Measurements from ENCODE around the gene PLA2G1B.

The PLA2G1B gene

GRCh38 chr12:120327593-120327992 lies at the start of gene PLA2G1B:
TSS of gene PLA2G1B (minus strand) at chr12:120327779. CDS start at chr12:120327753, 26 bp downstream.
- TF ChIP-seq GATA2 (IDR thresholded peaks at IDR 0.05; ENCODE audit: low read depth, low read length) (no peak), GATA3 (IDR thresholded peaks at IDR 0.05; ENCODE audit: low read depth, low read length) (no peak)

GRCh38 chr12:120376934-120377572 lies 49.5 kb upstream of the PLA2G1B start:
- TF ChIP-seq GATA2 (IDR thresholded peaks at IDR 0.05; ENCODE audit: low read depth, low read length), result no peak

- TF ChIP-seq GATA2 (IDR thresholded peaks at IDR 0.05; ENCODE audit: low read depth, low read length) (no peak), GATA3 (IDR thresholded peaks at IDR 0.05; ENCODE audit: low read depth, low read length) (no peak)
Observed at GRCh38 chr12:120376416-120376815, 48.8 kb upstream of the PLA2G1B start.

GRCh38 chr12:120376009-120376408 lies 48.4 kb upstream of the PLA2G1B start:
- TF ChIP-seq GATA3 (IDR thresholded peaks at IDR 0.05; ENCODE audit: low read depth, low read length) (no peak), GATA2 (IDR thresholded peaks at IDR 0.05; ENCODE audit: low read depth, low read length) (no peak)

GRCh38 chr12:120373683-120374082 lies 46.1 kb upstream of the PLA2G1B start:
- TF ChIP-seq GATA3 (IDR thresholded peaks at IDR 0.05; ENCODE audit: low read depth, low read length) (no peak), GATA2 (IDR thresholded peaks at IDR 0.05; ENCODE audit: low read depth, low read length) (no peak)

- TF ChIP-seq GATA3 (IDR thresholded peaks at IDR 0.05; ENCODE audit: low read depth, low read length) (no peak), GATA2 (IDR thresholded peaks at IDR 0.05; ENCODE audit: low read depth, low read length) (no peak)
Observed at GRCh38 chr12:120370343-120371243, 43.0 kb upstream of the PLA2G1B start.

- TF ChIP-seq GATA2 (IDR thresholded peaks at IDR 0.05; ENCODE audit: low read depth, low read length) (no peak), GATA3 (IDR thresholded peaks at IDR 0.05; ENCODE audit: low read depth, low read length) (no peak)
Observed at GRCh38 chr12:120369603-120370342, 42.2 kb upstream of the PLA2G1B start.

GRCh38 chr12:120368789-120369602 lies 41.4 kb upstream of the PLA2G1B start, which contains the start of gene MSI1:
TSS of gene MSI1 (minus strand) at chr12:120369164. CDS start at chr12:120369091, 73 bp downstream.
- TF ChIP-seq GATA2 (IDR thresholded peaks at IDR 0.05; ENCODE audit: low read depth, low read length) (no peak), GATA3 (IDR thresholded peaks at IDR 0.05; ENCODE audit: low read depth, low read length) (no peak)

- TF ChIP-seq GATA2 (IDR thresholded peaks at IDR 0.05; ENCODE audit: low read depth, low read length) (no peak), GATA3 (IDR thresholded peaks at IDR 0.05; ENCODE audit: low read depth, low read length) (no peak)
Observed at GRCh38 chr12:120367924-120368788, 40.6 kb upstream of the PLA2G1B start.

GRCh38 chr12:120367233-120367923 lies 39.8 kb upstream of the PLA2G1B start:
- TF ChIP-seq GATA2 (IDR thresholded peaks at IDR 0.05; ENCODE audit: low read depth, low read length) (no peak), GATA3 (IDR thresholded peaks at IDR 0.05; ENCODE audit: low read depth, low read length) (no peak)

- TF ChIP-seq GATA2 (IDR thresholded peaks at IDR 0.05; ENCODE audit: low read depth, low read length) (no peak), GATA3 (IDR thresholded peaks at IDR 0.05; ENCODE audit: low read depth, low read length) (no peak)
Observed at GRCh38 chr12:120366845-120367232, 39.3 kb upstream of the PLA2G1B start.

GRCh38 chr12:120366341-120366705 lies 38.7 kb upstream of the PLA2G1B start:
- TF ChIP-seq GATA2 (IDR thresholded peaks at IDR 0.05; ENCODE audit: low read depth, low read length) (no peak), GATA3 (IDR thresholded peaks at IDR 0.05; ENCODE audit: low read depth, low read length) (no peak)
